ENCODE data around the gene HAUS6. TPM values are rescaled to one million over a fixed set of nuclear protein-coding genes. Genes with fewer than 3 reads are reported as not detected.
A peak's percentile ranks its signal among the peaks of the same experiment; 100 is the strongest.

HAUS6 gene
- total and polyA plus RNA-seq, 2 experiments from 2014 or later, result 32.7 to 48.7 TPM

DNA sequence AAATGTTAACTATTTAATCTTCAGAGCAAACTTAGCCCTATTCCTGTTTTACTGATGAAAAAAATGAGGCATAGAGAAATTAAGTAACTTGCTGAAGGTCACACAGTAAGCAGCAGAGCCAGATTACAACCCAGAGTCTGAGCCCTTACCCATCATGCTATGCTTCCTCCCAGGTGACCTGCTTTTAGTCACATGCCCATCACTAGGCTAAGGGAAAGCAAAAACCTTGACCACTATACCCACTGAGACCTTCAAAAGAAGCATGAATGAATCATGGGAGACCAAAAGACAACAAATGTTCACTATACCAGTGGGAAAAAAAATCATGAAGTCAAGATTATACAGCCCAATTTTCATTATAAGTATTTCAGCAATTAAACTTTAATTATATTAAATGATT lies 5.3 kb upstream of the HAUS6 start:
- no peak overlapping the region for H3K4me2 ChIP-seq
- H3K4me1 Mint-ChIP-seq, result peaks cover 7% of the 10 kb centered on the region
- H3K27ac Mint-ChIP-seq, result no peak overlapping the region
- no peaks in the 10 kb centered on the region for H3K9me3 Mint-ChIP-seq
- no peaks in the 10 kb centered on the region for H3F3A ChIP-seq (replicated peaks; ENCODE audit: low read depth)
- peak overlapping the region; percentile 35; the same call in 1 of the 2 replicates for H2AFZ ChIP-seq
- H3K4me3 Mint-ChIP-seq, result no peak overlapping the region
- H3K27me3 ChIP-seq (ENCODE audit: insufficient read depth), result no peaks in the 10 kb centered on the region
- no peaks in the 10 kb centered on the region for H3K36me3 ChIP-seq (ENCODE audit: insufficient read depth)
- H3K9me2 ChIP-seq (ENCODE audit: insufficient read depth), result no peaks in the 10 kb centered on the region
- H3K4me1 ChIP-seq (ENCODE audit: insufficient read depth), result peaks cover 8% of the 10 kb centered on the region; the same call in 1 of the 2 replicates
- no peak overlapping the region for H3K4me3 ChIP-seq
- no peak overlapping the region for H3K27ac ChIP-seq (ENCODE audit: low read depth)
- no peaks in the 10 kb centered on the region for H4K20me1 ChIP-seq (replicated peaks; ENCODE audit: insufficient read depth)
- H3K36me3 Mint-ChIP-seq (ENCODE audit: low read depth), result no peaks in the 10 kb centered on the region
- TF ChIP-seq, protein P1, sequence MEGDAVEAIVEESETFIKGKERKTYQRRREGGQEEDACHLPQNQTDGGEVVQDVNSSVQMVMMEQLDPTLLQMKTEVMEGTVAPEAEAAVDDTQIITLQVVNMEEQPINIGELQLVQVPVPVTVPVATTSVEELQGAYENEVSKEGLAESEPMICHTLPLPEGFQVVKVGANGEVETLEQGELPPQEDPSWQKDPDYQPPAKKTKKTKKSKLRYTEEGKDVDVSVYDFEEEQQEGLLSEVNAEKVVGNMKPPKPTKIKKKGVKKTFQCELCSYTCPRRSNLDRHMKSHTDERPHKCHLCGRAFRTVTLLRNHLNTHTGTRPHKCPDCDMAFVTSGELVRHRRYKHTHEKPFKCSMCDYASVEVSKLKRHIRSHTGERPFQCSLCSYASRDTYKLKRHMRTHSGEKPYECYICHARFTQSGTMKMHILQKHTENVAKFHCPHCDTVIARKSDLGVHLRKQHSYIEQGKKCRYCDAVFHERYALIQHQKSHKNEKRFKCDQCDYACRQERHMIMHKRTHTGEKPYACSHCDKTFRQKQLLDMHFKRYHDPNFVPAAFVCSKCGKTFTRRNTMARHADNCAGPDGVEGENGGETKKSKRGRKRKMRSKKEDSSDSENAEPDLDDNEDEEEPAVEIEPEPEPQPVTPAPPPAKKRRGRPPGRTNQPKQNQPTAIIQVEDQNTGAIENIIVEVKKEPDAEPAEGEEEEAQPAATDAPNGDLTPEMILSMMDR (conservative IDR thresholded peaks at IDR 0.05; ENCODE audit: low read depth in 2 of 2), result no peak
- TF ChIP-seq STAT1 (IDR thresholded peaks at IDR 0.05; ENCODE audit: unreplicated experiment), result no peak
- TF ChIP-seq, protein P2, sequence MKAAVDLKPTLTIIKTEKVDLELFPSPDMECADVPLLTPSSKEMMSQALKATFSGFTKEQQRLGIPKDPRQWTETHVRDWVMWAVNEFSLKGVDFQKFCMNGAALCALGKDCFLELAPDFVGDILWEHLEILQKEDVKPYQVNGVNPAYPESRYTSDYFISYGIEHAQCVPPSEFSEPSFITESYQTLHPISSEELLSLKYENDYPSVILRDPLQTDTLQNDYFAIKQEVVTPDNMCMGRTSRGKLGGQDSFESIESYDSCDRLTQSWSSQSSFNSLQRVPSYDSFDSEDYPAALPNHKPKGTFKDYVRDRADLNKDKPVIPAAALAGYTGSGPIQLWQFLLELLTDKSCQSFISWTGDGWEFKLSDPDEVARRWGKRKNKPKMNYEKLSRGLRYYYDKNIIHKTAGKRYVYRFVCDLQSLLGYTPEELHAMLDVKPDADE (IDR thresholded peaks at IDR 0.05), result no peak
- TF ChIP-seq CREB1 (CRISPR knock-in tag; IDR thresholded peaks at IDR 0.05; ENCODE audit: low read depth), result no peak
- no peak for TF ChIP-seq ZNF114 (CRISPR knock-in tag; IDR thresholded peaks at IDR 0.05)
- H3K27me3 Mint-ChIP-seq (ENCODE audit: insufficient read depth, low read depth, poor library complexity), result no peaks in the 10 kb centered on the region
- DNase-seq (ENCODE audit: low spot score), result no peak
- no peak for ATAC-seq
- H3K79me2 ChIP-seq (replicated peaks; ENCODE audit: insufficient read depth), result no peaks in the 10 kb centered on the region

DNA sequence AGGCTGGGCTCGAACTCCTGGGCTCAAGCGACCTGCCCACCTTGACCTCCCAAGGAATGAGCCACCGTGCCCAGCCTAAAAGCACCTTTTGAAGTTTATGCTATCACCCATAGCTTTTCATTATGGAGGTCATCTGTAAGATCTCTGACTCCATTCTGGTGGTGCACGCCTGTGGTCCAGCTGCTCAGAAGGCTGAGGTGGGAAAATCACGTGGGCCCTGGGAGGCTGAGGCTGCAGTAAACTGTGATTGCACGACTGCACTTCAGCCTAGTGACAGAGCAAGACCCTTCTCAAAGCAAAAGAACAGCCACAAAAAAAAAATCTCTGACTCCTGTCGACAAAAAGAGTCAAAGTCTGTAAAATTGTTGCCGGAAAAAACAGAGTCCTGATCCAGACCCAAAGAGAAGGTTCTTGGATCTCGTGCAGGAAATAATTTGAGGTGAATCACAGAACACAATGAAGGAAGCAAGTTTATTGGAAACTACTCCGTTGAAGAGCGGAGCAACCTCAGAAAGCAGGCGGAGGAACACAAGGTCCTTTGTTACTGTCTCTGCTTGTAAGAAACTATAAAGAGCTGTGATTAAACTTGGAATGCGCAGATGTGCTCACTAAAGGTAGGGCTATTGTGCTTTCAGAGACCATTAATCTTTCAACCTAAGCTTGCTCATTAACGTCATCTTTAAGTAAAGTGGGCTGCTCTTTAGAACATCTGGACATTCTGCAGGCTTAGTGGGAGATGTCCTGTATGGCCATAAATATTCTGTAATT lies 2.0 kb upstream of the HAUS6 start:
- no peak for ATAC-seq
- DNase-seq (ENCODE audit: low spot score), result no peak
- TF ChIP-seq, protein P2 (IDR thresholded peaks at IDR 0.05), result no peak
- TF ChIP-seq NANOG (IDR thresholded peaks at IDR 0.05; ENCODE audit: borderline replicate concordance) (no peak), CREB1 (CRISPR knock-in tag; IDR thresholded peaks at IDR 0.05; ENCODE audit: low read depth) (no peak), ZNF462 (CRISPR knock-in tag; IDR thresholded peaks at IDR 0.05) (no peak)
- TF ChIP-seq, protein P1 (conservative IDR thresholded peaks at IDR 0.05; ENCODE audit: low read depth in 2 of 2), result no peak

More for the DNA sequence above, 2.0 kb upstream of the HAUS6 start:
- Histone ChIP-seq H3K4me3 (no peak overlapping the region), H3K4me2 (no peak overlapping the region), H3K36me3 (ENCODE audit: insufficient read depth) (peaks cover 4% of the 10 kb centered on the region), H3K79me2 (replicated peaks; ENCODE audit: insufficient read depth) (peaks cover 29% of the 10 kb centered on the region), H3K9me2 (ENCODE audit: insufficient read depth) (no peaks in the 10 kb centered on the region), H3K27ac (ENCODE audit: low read depth) (no peak overlapping the region), H4K20me1 (replicated peaks; ENCODE audit: insufficient read depth) (peaks cover 18% of the 10 kb centered on the region), H3K4me1 (ENCODE audit: insufficient read depth) (peaks cover 20% of the 10 kb centered on the region), H2AFZ (peak overlapping the region; percentile 83), H3K27me3 (ENCODE audit: insufficient read depth) (no peaks in the 10 kb centered on the region), H3F3A (replicated peaks; ENCODE audit: low read depth) (no peaks in the 10 kb centered on the region)
- Mint-ChIP-seq H3K9me3 (no peaks in the 10 kb centered on the region), H3K36me3 (ENCODE audit: low read depth) (peaks cover 4% of the 10 kb centered on the region; the same call in 2 of the 3 replicates), H3K27me3 (ENCODE audit: insufficient read depth, low read depth, poor library complexity) (peaks cover 6% of the 10 kb centered on the region), H3K4me1 (peaks cover 11% of the 10 kb centered on the region), H3K27ac (no peak overlapping the region), H3K4me3 (no peak overlapping the region)

Measured in GM23338 (cell line).